TTC549 (cell line): ENCODE data around the gene SND1.

Source experiments
- FAIRE-seq: peaks from 2 replicates; lab custom pipeline; 2012; peaks lifted over from hg19 to GRCh38; lab: Jason Lieb, UNC

The SND1 gene

GRCh38 chr7:128045158-128045557 is 393.2 kb downstream of the SND1 start:
- no peak for FAIRE-seq

GRCh38 chr7:128045766-128046165 is 393.8 kb downstream of the SND1 start:
- FAIRE-seq = no peak

GRCh38 chr7:128052404-128052803 is 400.4 kb downstream of the SND1 start:
- FAIRE-seq = no peak

- no peak for FAIRE-seq
Measured at GRCh38 chr7:128053023-128053422, 401.0 kb downstream of the SND1 start.

GRCh38 chr7:128053991-128054390 is 402.0 kb downstream of the SND1 start:
- FAIRE-seq = no peak

- no peak for FAIRE-seq
Measured at GRCh38 chr7:128054511-128054910, 402.5 kb downstream of the SND1 start.

- no peak for FAIRE-seq
Measured at GRCh38 chr7:128055637-128056036, 403.6 kb downstream of the SND1 start.

GRCh38 chr7:128056901-128057300 is 404.9 kb downstream of the SND1 start:
- no peak for FAIRE-seq

GRCh38 chr7:128057909-128058308 is 405.9 kb downstream of the SND1 start:
- no peak for FAIRE-seq

- no peak for FAIRE-seq
Measured at GRCh38 chr7:128059143-128059988, 407.4 kb downstream of the SND1 start.

GRCh38 chr7:128060018-128060417 is 408.0 kb downstream of the SND1 start:
- FAIRE-seq = no peak

- no peak for FAIRE-seq
Measured at GRCh38 chr7:128063088-128063487, 411.1 kb downstream of the SND1 start.

- no peak for FAIRE-seq
Measured at GRCh38 chr7:128065872-128066271, 413.9 kb downstream of the SND1 start.

- FAIRE-seq = no peak
Measured at GRCh38 chr7:128066395-128066794, 414.4 kb downstream of the SND1 start.

- no peak for FAIRE-seq
Measured at GRCh38 chr7:128066858-128067257, 414.9 kb downstream of the SND1 start.

- FAIRE-seq = no peak
Measured at GRCh38 chr7:128067983-128068382, 416.0 kb downstream of the SND1 start.

- no peak for FAIRE-seq
Measured at GRCh38 chr7:128068785-128069184, 416.8 kb downstream of the SND1 start.

- FAIRE-seq = no peak
Measured at GRCh38 chr7:128069373-128070364, 417.7 kb downstream of the SND1 start.

- FAIRE-seq = no peak
Measured at GRCh38 chr7:128071376-128071775, 419.4 kb downstream of the SND1 start.

- FAIRE-seq = no peak
Measured at GRCh38 chr7:128071801-128072200, 419.8 kb downstream of the SND1 start.

GRCh38 chr7:128073671-128074310 is 421.8 kb downstream of the SND1 start:
- FAIRE-seq = no peak

GRCh38 chr7:128074336-128074735 is 422.3 kb downstream of the SND1 start:
- FAIRE-seq = no peak

- FAIRE-seq = no peak
Measured at GRCh38 chr7:128074736-128075135, 422.7 kb downstream of the SND1 start.
